ENCODE data around the gene TEX51. TPM values are rescaled to one million over a fixed set of nuclear protein-coding genes. Genes with fewer than 3 reads are reported as not detected.

The TEX51 gene
- total and polyA plus RNA-seq, 12 donors = not detected

DNA sequence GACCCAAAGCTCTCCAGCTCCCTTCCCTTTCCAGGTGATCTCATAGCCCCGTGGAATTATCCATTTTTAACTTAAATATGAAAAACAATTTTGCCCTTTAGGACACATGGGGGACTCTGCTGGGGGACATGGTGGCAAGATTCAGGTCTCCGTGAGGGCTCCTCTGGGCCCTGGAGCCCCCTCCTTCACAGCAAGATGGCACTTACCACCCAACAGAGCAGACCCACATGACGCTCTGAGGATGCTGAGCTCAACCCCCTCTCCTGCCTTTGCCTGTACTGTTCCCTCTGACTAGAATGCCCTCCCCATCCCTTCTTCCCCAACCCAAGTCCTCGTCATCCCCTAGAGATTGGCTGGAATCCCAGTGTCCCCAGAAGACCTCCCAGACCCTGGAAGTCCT lies 17.2 kb downstream of the TEX51 start:
- WGBS, 4 donors = 73 to 92% (median 76%) methylated on average over 3 to 4 of the region's 4 CpGs
- intact Hi-C loops (cut with DNase I) = no loop called here
- H3K4me1 ChIP-seq (replicated peaks in 1 of 2) = no peaks in the 10 kb centered on the region
- no peak overlapping the region for H3K27ac ChIP-seq
- H3K9me3 ChIP-seq (replicated peaks in 1 of 3) = no peaks in the 10 kb centered on the region
- no peaks in the 10 kb centered on the region for H3K27me3 ChIP-seq
- H3K36me3 ChIP-seq (replicated peaks in 1 of 2) = no peaks in the 10 kb centered on the region
- no peak overlapping the region for H3K4me3 ChIP-seq
- DNase-seq = no peak
- TF ChIP-seq, protein P1, sequence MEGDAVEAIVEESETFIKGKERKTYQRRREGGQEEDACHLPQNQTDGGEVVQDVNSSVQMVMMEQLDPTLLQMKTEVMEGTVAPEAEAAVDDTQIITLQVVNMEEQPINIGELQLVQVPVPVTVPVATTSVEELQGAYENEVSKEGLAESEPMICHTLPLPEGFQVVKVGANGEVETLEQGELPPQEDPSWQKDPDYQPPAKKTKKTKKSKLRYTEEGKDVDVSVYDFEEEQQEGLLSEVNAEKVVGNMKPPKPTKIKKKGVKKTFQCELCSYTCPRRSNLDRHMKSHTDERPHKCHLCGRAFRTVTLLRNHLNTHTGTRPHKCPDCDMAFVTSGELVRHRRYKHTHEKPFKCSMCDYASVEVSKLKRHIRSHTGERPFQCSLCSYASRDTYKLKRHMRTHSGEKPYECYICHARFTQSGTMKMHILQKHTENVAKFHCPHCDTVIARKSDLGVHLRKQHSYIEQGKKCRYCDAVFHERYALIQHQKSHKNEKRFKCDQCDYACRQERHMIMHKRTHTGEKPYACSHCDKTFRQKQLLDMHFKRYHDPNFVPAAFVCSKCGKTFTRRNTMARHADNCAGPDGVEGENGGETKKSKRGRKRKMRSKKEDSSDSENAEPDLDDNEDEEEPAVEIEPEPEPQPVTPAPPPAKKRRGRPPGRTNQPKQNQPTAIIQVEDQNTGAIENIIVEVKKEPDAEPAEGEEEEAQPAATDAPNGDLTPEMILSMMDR (IDR thresholded peaks at IDR 0.05) = no peak
- TF ChIP-seq POLR2A (IDR thresholded peaks at IDR 0.05) = no peak

DNA sequence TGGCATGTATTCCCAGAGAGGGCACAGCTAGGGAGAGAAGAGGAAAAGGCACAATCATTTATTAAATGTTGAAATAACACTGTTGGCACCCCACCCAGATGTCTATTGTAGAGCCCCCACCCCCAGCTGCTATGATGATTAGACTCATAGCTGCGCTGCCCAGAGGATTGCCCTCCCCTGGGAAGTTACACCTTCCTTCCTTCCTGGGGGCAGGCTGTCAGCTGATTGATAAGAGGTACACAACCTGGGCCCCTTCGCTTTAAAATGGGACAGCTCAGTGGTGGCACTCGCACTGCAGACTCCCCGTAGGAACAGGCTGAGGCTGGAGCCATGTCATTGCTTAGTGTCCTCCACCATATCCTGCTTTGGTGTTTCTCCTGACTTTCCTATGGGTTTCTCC lies 18.1 kb downstream of the TEX51 start:
- WGBS, 4 donors = 72 to 93% (median 84%) methylated on average over 3 to 4 of the region's 4 CpGs; no CpG with 5 or more reads in 1 of the 4 donors
- Histone ChIP-seq H3K36me3 (replicated peaks in 1 of 2) (no peaks in the 10 kb centered on the region), H3K27ac (no peak overlapping the region), H3K27me3 (no peaks in the 10 kb centered on the region), H3K4me1 (replicated peaks in 1 of 2) (no peaks in the 10 kb centered on the region), H3K9me3 (replicated peaks in 1 of 3) (no peaks in the 10 kb centered on the region), H3K4me3 (no peak overlapping the region)
- peak in 1 of 7 donors; percentile 14 for DNase-seq
- intact Hi-C loops (cut with DNase I) = no loop called here
- no peak for TF ChIP-seq POLR2A (IDR thresholded peaks at IDR 0.05)
- TF ChIP-seq, protein P1 (IDR thresholded peaks at IDR 0.05) = no peak

DNA sequence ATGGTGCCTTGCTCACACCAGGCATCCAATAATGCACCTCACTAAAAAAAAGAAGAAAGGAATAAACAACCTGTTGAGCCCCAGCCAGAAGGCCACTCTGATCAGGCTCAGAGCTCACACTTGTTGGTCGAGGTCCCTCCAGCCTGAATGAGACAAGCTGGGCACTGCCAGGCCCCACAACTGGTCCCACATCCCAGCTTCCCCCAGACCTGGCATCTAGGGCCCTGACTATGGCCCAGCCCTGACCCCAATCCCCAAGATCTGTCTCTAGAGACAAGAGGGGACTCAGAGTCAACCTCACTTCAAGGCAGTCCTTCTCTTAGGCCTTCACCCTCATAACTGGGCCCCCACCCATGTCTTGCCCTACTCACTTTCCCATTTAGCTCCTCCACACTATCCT lies 22.4 kb downstream of the TEX51 start:
- TF ChIP-seq, protein P1 (IDR thresholded peaks at IDR 0.05) = no peak
- no peak for TF ChIP-seq POLR2A (IDR thresholded peaks at IDR 0.05)
- no peak overlapping the region for H3K4me3 ChIP-seq
- intact Hi-C loops (cut with DNase I) = no loop called here
- H3K9me3 ChIP-seq (replicated peaks in 1 of 3) = no peaks in the 10 kb centered on the region
- no peaks in the 10 kb centered on the region for H3K27me3 ChIP-seq
- H3K36me3 ChIP-seq (replicated peaks in 1 of 2) = no peaks in the 10 kb centered on the region
- WGBS, 4 donors = 56 to 80% (median 73%) methylated on average over 1 of the region's 1 CpG
- peak in 1 of 7 donors; percentile 9 for DNase-seq
- H3K27ac ChIP-seq = no peak overlapping the region
- H3K4me1 ChIP-seq (replicated peaks in 1 of 2) = no peaks in the 10 kb centered on the region

DNA sequence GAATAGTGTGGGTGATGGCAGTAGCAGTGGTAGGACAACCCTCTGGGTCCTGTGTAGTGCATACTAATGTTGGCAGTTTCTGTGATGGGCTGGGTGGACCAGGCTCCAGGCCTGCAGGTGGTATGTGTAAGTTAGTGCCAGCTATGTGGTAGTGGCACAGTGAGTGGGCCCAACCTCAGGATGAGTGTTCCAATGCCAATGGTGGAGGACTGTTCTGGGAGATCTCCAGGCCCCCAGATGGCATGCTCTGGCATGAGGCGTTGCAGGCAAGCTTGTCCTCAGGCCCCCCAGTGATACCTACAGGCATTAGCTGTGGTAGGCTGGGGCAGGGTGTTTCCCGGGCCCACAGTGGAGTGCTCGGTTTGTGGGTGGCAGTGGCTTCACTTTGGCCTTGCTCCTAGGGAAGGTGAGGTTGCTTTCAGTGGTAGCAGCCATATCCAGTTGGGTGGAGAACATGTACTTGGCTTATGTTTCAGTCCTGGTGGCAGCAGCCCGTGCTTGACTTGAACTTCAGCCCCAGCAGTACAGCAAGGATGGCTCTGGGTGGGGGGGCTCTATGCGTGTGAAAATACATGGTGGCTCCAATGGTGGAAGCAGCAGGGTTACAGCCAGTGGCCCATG lies 32.4 kb downstream of the TEX51 start:
- Histone ChIP-seq H3K9me3 (replicated peaks in 1 of 3) (no peaks in the 10 kb centered on the region), H3K4me3 (no peak overlapping the region), H3K36me3 (replicated peaks in 1 of 2) (no peaks in the 10 kb centered on the region), H3K4me1 (replicated peaks in 1 of 2) (no peaks in the 10 kb centered on the region), H3K27ac (no peak overlapping the region), H3K27me3 (no peaks in the 10 kb centered on the region)
- WGBS, 4 donors = 80 to 85% (median 84%) methylated on average over 5 of the region's 5 CpGs; no CpG with 5 or more reads in 1 of the 4 donors
- no peak for DNase-seq
- intact Hi-C loops (cut with DNase I) = no loop called here
- TF ChIP-seq, protein P1 (IDR thresholded peaks at IDR 0.05) = no peak
- no peak for TF ChIP-seq POLR2A (IDR thresholded peaks at IDR 0.05)
